NCI-H748 (cell line): ENCODE measurements around the gene EID1.

Source experiments
- DNase-seq: peaks from one replicate; lab custom pipeline; 2025; ENCODE audit not compliant: unreplicated experiment; lab: John Stamatoyannopoulos, UW

EID1 gene

DNA sequence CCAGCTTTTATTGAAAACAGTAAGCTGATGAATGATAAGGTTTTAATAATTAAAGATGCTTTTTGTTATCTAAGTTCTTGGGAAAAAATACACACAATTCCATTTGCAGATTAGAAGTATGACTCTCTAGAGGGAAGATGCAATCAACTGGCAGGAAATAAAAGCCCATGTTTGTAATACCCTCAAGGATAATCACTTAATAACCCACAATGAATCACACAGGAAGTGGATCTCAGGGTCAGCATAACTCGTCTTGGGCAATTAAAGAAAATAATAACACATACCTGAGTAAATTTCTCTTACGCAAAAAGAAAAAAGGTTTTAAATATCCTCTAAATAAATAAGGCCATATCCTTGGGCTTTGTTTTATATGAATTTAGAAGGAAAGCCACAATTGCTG, 9.4 kb upstream of the EID1 start:
- DNase-seq, result peak; percentile 49

- no peak for DNase-seq
Observed at GRCh38 chr15:48869966-48870365, 8.0 kb upstream of the EID1 start.

DNA sequence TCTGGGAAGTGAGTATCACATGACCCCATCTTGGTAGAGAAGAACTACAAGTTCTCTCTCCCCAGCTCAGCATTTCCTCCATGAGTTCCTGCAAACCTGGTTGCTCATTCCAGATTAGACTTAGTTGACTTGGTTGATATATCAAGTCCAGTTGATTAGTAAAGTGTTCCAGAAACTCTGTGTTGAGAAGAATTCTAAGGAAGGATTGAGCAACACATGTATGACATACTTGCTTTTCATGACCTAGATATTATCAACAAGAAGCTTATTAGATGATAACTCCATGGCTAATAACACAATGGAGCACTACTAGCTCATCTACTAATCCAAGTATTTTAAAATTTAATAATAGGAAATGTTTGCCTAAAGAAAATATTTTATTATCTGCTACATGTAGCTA, 6.4 kb upstream of the EID1 start:
- no peak for DNase-seq

DNA sequence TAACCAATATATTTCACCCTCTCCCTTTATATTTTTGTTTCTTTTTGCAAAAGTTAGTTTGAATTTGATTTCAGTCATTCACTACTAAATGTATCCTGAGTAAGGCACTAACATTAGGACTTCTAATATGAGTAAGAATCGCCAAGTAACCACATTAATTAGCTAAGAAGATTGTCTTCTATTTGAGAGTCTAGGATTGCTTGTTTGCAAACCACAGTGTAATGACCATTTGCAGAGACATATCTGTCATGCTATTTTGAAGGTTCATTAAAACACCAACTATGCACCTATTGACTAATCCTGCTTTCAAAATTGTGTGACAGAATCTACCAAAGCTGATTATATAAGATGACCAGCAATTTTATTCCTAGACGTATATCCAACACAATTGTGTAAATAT, 5.3 kb upstream of the EID1 start:
- DNase-seq, result no peak

DNA sequence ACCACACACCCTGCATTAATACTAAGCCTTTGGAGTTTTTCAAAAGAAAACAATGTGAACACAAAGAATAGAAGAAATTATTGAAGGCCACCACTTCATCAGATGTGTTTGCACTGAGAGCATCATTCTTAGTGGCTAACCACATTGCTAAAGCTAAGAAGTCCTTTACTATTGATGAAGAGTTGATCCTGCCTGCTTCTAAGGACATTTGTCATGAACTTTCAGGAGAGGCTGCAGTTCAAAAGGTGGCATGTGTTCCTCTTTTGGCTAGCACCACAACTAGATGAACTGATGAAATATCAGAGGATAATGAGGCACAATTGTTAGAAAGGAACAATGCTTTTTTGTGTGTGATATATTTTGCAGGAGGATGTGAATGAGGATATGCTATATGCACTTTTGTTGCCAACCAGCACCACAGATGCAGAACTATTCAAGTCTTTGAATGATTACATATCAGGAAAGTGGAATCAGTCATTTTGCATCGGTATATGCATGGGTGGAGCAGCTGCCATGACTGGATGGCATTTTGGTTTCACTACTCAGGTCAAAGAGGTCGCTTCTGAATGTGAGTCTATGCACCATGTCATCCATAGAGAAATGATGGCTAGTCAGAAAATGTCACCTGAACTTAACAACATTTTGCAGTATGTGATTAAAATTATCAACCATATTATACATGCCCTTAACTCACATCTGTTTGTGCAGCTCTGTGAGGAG, 2.5 kb upstream of the EID1 start:
- no peak for DNase-seq

- no peak for DNase-seq
Observed at GRCh38 chr15:48876057-48876456, 1.9 kb upstream of the EID1 start.

DNA sequence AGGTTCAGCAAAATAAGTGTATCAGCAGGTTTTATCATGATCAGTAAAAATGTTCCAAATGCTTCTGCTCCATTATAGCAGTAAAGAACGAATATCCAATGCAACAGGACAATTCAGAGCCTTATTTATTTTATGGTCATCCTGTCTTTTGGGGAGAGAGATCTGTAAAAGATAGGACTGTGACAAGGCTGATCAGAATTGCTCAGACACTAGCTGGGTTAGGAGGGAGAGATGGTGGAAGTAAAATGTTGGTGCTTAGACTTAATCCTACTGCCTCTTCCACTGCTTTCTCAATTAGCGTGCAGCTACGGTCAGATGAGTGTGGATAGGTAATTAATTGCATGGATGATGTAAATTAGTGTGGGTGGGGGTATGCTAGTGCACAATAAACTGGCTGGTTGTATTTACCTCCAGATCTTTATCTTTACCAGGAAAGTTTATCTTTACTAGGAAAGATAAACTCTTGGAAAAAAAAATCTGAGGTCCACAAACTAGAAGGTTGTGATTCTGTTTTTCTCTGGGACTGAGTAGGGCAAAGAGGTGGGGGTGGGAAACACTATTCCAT, 2.2 kb downstream of the EID1 start:
- DNase-seq, result no peak

DNA sequence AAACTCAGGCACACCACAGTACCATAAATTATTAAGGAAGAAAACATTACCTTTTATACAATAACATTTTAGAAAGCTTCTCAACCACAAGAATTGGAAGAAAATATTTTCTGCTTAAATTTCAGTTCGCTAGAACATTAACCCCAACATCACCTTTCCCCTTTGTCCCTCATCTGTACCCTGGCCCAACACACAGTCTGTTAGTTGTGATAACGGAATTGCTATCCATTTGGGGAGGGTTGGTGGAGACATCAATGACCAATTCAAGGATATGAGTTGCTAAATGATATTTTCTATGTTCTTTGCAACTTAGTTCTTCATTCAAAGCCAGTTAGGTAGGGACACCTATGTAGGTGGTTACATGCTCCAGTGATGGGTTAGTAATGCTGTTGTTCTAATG, 5.8 kb downstream of the EID1 start:
- no peak for DNase-seq

- DNase-seq, result no peak
Observed at GRCh38 chr15:48887144-48887543, 9.2 kb downstream of the EID1 start.

DNA sequence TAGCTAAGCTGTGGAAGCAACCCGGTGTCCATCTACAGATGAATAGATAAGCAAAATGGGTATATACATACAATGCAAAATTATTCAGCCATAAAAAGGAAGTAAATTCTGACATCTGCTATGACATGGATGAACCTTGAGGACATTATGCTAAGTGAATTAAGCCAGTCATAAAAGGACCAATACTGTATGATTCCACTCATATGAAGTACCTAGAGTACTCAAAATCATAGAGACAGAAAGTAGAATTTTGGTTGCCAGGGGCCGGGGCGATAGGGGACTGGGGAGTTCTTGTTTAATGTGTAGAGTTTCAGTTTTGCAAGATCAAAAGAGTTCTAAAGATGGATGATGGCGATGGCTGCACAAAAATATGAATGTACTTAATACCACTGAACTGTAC, 10.3 kb downstream of the EID1 start:
- DNase-seq, result no peak

DNA sequence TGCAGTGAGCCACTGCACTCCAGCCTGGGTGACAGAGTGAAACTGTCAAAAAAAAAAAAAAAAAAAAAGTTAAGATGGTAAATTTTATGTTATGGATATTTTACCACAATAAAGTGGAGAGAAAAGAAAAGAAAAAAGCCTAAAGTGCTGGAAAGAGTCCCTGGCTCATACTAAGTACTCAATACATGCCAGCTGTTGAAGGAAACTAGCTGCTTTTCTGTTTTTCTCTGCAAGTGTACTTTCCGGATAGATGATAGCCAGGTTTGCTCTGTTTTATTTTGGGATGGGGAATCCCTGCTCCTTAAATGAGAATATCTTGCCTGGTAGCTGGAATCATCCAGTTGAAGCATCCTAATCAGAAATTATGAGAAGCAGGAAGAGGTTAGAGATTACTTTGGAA, 10.9 kb downstream of the EID1 start:
- no peak for DNase-seq

GRCh38 chr15:48889925-48890324, 12.0 kb downstream of the EID1 start:
- no peak for DNase-seq

- DNase-seq, result no peak
Observed at GRCh38 chr15:48890375-48890972, 12.5 kb downstream of the EID1 start.

DNA sequence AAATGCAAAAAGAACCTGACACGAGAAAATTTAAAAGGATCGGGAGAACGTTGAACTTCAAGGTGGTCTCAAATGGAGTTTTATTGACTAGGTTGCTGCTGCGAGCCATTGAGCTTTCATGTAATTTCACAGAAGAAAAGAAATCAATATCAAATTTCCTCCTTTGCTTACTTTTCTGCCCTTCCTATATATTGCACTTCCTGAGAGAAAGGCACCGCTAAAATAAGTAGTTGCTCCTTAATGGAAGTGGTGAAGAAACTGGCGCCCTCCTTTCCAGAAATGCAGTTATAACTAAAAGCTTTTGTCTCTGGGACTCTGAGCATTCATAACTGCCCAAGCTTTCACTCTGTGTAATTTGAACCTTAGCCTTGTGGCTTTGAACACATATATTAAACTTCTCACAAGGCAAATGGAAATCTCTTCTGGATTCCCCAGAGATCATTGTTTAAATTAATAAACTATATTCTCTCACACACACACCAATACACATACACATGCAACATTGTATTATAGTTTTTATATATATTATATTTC, 13.4 kb downstream of the EID1 start:
- no peak for DNase-seq

DNA sequence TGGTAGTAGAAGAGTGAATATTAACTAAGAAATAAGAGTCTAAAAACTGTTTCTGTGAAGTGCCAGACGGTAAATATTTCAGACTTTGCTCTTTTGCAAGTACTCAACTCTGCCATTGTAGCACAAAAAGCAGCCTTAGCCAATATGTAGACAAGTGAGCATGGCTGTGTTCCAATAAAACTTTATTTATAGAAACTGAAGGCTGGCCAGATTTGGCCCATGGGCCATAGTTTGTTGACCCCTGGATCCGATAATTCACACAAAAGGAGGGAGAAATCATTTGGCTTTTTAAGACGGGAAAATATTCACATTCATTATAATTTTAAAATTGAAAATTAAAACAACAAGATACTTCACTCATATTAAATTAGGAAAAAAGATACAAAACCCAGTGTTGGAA, 15.4 kb downstream of the EID1 start:
- DNase-seq, result no peak

- peak; percentile 11 for DNase-seq
Observed at GRCh38 chr15:48896869-48897814, 19.2 kb downstream of the EID1 start.

DNA sequence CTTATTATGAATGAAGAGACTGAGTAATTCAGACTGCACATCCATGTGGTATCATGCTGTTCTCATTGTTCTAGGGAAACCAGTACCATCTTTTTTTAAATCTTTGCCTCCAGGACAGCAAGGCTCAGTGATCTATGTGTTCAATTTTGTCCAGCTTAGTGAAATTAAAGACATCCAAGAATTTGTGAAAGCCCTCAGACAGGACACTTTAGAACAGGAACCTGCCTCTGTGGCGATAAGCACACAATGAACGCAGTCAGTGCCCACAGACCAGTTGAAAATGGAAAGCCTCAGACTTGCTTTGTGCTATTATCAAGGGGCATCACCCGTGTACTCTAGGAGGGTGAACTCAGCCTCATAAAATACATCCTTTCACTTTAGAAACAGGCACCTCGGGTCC, 20.1 kb downstream of the EID1 start:
- no peak for DNase-seq

DNA sequence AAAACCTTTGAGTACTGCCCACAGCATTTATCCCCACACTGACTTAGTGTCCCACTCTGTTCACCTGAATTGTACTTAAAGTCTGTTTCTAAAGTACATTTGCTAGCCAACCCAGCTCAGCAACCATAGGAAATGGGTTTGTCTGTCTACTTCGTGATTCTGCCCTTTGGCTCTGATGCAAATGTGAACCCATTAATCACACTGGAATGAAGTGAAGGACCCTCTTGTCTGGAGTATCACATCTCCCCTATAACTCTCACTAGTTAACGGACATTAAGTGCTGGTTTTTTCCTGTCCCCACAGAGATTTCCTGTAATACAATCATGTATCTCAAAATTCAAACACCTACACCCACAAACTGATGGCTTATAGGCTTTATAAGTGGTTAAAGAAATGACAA, 20.5 kb downstream of the EID1 start:
- DNase-seq, result no peak

GRCh38 chr15:48899793-48900192, 21.9 kb downstream of the EID1 start:
- no peak for DNase-seq

DNA sequence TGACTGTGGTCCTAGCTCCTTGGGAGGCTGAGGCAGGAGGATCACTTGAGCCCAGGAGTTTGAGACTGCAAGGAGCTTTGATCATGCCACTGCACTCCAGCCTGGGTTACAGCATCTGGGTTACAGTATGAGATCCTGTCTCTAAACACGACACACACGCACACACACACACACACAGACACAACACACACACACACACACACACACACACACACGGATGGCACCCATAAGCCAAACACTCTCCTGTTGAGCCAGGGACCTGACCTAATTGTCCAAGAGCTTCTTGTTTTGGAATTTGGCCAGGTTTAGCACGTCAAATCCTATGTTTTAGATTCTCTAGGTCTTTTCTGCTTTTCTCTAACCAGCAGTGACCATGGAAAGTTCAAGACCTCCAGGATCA, 26.8 kb downstream of the EID1 start:
- no peak for DNase-seq

- DNase-seq, result no peak
Observed at GRCh38 chr15:48905216-48905615, 27.3 kb downstream of the EID1 start.
